OCI-LY1 (cell line): ENCODE measurements around the gene LGALSL.

Experiments used
- H2AFZ ChIP-seq: fragments of 200-600 bp; sonication (generic), shearing (Covaris generic); 2 replicates; pipeline ENCODE4 v1.6.0; 2014; ENCODE audit warnings: antibody characterized with exemption, mild to moderate bottlenecking, low read length
- H3F3A ChIP-seq: fragments of 200-600 bp; sonication (generic), shearing (Covaris generic); 2 replicates; pipeline ENCODE4 v1.6.0; 2014; ENCODE audit warnings: mild to moderate bottlenecking, antibody characterized with exemption, low read length, moderate library complexity; ENCODE audit not compliant: insufficient read depth
- H3K27ac ChIP-seq: fragments of 200-600 bp; sonication (generic); 2 replicates; pipeline ENCODE4 v1.5.1; 2014; ENCODE audit warnings: low read length, mixed run types, mild to moderate bottlenecking, low read depth; ENCODE audit not compliant: poor library complexity, severe bottlenecking
- H3K27me3 ChIP-seq: fragments of 200-600 bp; sonication (generic); 2 replicates; pipeline ENCODE4 v1.6.0; 2014; ENCODE audit warnings: antibody characterized with exemption, mild to moderate bottlenecking, low read length, moderate library complexity; ENCODE audit not compliant: insufficient read depth
- H3K36me3 ChIP-seq: fragments of 200-600 bp; sonication (generic); 2 replicates; pipeline ENCODE4 v1.6.1; 2014; ENCODE audit warnings: mild to moderate bottlenecking, antibody characterized with exemption, low read length, moderate library complexity, mixed read lengths; ENCODE audit not compliant: insufficient read depth
- H3K4me1 ChIP-seq: fragments of 200-600 bp; sonication (generic); 2 replicates; pipeline ENCODE4 v1.5.1; 2014; ENCODE audit warnings: mild to moderate bottlenecking, low read length, moderate library complexity; ENCODE audit not compliant: insufficient read depth, severe bottlenecking
- H3K4me2 ChIP-seq: fragments of 200-600 bp; sonication (generic), shearing (Covaris generic); 2 replicates; pipeline ENCODE4 v1.6.1; 2014; ENCODE audit warnings: low read length
- H3K4me3 ChIP-seq: fragments of 200-600 bp; sonication (generic); 2 replicates; pipeline ENCODE4 v1.5.1; 2014; ENCODE audit warnings: low read length, low read depth, mild to moderate bottlenecking, mixed read lengths; ENCODE audit not compliant: poor library complexity, severe bottlenecking
- H3K79me2 ChIP-seq: fragments of 200-600 bp; shearing (Covaris generic); 2 replicates; pipeline ENCODE4 v1.6.1; 2016; ENCODE audit warnings: mixed run types, low read length, mixed read lengths; ENCODE audit not compliant: insufficient read depth
- H3K9ac ChIP-seq: fragments of 200-600 bp; sonication (generic), shearing (Covaris generic); 2 replicates; pipeline ENCODE4 v1.6.1; 2014; ENCODE audit warnings: mild to moderate bottlenecking, low read length, mixed read lengths
- H3K9me2 ChIP-seq: fragments of 200-600 bp; sonication (generic), shearing (Covaris generic); 2 replicates; pipeline ENCODE4 v1.6.1; 2014; ENCODE audit warnings: low read depth, mild to moderate bottlenecking, low read length, mixed read lengths
- H3K9me3 ChIP-seq: fragments of 200-600 bp; shearing (Covaris generic); 2 replicates; pipeline ENCODE4 v1.6.1; 2014; ENCODE audit warnings: low read length, mixed read lengths
- H4K20me1 ChIP-seq: fragments of 200-600 bp; sonication (generic), shearing (Covaris generic); 2 replicates; pipeline ENCODE4 v1.6.0; 2016; ENCODE audit warnings: mild to moderate bottlenecking, low read length; ENCODE audit not compliant: insufficient read depth
- EZH2 ChIP-seq: fragments of 200-600 bp; sonication (generic), shearing (Covaris generic); IDR thresholded peaks from 2 replicates; pipeline ENCODE4 v1.8.0; 2017; ENCODE audit warnings: borderline replicate concordance, mixed run types, mild to moderate bottlenecking, antibody characterized with exemption, low read length, moderate library complexity, mixed read lengths
- TF ChIP-seq, protein P1 (sequence below): fragments of 200-600 bp; sonication (generic), shearing (Covaris generic); IDR thresholded peaks from 2 replicates; pipeline ENCODE4 v1.5.1; 2017; ENCODE audit warnings: mild to moderate bottlenecking, antibody characterized with exemption, low read length, moderate library complexity, mixed read lengths

LGALSL gene

DNA sequence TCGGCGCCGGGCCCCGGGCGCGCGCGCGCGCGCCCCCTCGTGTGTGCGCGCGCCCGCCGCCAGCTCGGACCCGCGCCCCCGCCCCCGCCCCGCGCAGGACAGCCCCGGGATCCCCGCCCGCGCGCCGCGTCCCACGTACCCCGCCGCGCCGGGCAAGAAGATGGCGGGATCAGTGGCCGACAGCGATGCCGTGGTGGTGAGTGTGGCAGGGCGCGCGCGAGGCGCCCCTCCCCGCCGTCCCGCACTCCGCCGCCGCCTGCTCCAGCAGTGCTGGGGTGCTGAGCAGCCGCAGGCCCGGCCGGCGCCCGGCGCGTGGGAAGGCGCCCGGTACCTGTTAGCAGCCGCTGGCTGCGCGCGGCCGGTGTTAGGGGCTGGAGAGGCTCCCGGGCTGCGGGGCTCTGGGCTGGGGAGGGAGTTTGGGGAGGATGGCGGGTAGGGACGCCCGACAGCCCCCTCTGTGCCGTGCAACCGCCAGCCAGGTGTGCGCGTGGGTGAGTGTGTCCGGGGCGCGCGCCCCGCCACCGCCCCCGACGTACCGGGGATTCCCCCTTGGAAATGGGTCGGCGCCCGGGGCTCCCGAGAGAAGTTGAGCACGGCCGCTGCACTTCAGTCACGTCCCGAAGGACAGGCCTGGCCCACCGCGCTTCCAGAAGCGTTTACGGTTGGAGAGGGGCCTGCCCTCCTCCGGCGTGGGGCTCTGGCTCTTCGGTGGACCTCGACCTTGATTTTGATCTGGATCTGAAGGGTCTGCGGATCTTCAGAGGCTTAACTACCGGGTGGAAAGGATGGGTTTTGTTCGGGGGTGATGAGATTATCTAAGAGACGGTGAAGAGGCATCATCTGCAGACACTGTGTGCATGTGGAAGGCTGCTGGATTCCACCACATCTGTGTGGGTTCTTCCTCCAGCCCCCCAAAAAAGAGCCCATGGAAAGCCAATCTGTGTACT is 697 bp downstream of the LGALSL start:
- H3K9ac ChIP-seq = peak overlapping the region; percentile 76
- H3K9me3 ChIP-seq = no peaks in the 10 kb centered on the region
- H4K20me1 ChIP-seq = no peaks in the 10 kb centered on the region
- no peaks in the 10 kb centered on the region for H3K9me2 ChIP-seq
- H3K27ac ChIP-seq = peak overlapping the region; percentile 25
- peaks cover 20% of the 10 kb centered on the region for H3K4me1 ChIP-seq
- H3K4me3 ChIP-seq = peak overlapping the region; percentile 67
- no peaks in the 10 kb centered on the region for H3K79me2 ChIP-seq
- peak overlapping the region; percentile 76 for H3K4me2 ChIP-seq
- TF ChIP-seq, protein P1, sequence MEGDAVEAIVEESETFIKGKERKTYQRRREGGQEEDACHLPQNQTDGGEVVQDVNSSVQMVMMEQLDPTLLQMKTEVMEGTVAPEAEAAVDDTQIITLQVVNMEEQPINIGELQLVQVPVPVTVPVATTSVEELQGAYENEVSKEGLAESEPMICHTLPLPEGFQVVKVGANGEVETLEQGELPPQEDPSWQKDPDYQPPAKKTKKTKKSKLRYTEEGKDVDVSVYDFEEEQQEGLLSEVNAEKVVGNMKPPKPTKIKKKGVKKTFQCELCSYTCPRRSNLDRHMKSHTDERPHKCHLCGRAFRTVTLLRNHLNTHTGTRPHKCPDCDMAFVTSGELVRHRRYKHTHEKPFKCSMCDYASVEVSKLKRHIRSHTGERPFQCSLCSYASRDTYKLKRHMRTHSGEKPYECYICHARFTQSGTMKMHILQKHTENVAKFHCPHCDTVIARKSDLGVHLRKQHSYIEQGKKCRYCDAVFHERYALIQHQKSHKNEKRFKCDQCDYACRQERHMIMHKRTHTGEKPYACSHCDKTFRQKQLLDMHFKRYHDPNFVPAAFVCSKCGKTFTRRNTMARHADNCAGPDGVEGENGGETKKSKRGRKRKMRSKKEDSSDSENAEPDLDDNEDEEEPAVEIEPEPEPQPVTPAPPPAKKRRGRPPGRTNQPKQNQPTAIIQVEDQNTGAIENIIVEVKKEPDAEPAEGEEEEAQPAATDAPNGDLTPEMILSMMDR = no peak
- TF ChIP-seq EZH2 = no peak
- no peaks in the 10 kb centered on the region for H3F3A ChIP-seq
- no peaks in the 10 kb centered on the region for H3K27me3 ChIP-seq
- H3K36me3 ChIP-seq = peaks cover 22% of the 10 kb centered on the region
- H2AFZ ChIP-seq = no peak overlapping the region

DNA sequence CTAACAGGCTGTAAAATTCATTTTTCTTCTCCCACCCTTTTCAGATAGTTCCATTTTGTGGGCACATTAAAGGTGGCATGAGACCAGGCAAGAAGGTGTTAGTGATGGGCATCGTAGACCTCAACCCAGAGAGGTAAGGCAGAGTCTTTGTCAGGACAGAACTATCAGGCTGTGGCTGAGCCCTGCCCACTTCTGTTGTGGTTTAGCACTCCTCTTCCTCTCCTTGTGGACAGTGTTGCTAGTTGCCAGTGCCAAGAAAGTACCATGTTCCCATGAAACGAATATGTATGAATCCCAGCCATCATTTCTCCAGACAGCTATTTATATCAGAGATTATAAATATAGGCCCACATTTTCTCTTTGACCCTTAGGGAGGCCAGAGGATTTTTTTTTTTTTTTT is 1.6 kb downstream of the LGALSL start:
- Histone ChIP-seq H3K9me2 (no peaks in the 10 kb centered on the region), H3K36me3 (peaks cover 22% of the 10 kb centered on the region), H4K20me1 (no peaks in the 10 kb centered on the region), H3K4me3 (peak overlapping the region; percentile 67), H2AFZ (no peak overlapping the region), H3K9me3 (no peaks in the 10 kb centered on the region), H3F3A (no peaks in the 10 kb centered on the region), H3K27ac (peak overlapping the region; percentile 25), H3K79me2 (no peaks in the 10 kb centered on the region), H3K9ac (peak overlapping the region; percentile 67; the same call in 1 of the 2 replicates), H3K4me1 (peaks cover 20% of the 10 kb centered on the region), H3K27me3 (no peaks in the 10 kb centered on the region), H3K4me2 (peak overlapping the region; percentile 76)
- no peak for TF ChIP-seq EZH2
- TF ChIP-seq, protein P1 = no peak

DNA sequence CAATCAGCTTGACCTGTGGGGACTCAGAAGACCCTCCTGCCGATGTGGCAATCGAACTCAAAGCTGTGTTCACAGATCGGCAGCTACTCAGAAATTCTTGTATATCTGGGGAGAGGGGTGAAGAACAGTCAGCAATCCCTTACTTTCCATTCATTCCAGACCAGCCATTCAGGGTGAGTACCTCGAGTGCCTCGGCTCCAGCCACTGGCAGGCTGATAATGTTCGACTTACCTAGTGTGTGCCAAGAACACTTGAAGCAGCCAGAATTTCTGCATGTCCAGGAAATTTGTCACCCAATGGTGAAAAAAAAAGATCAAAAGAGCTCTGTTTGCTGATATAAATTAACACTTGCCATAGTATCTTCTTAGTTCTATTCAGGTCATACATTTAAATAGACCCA is 2.3 kb downstream of the LGALSL start:
- no peaks in the 10 kb centered on the region for H3F3A ChIP-seq
- no peaks in the 10 kb centered on the region for H3K9me3 ChIP-seq
- H3K79me2 ChIP-seq = no peaks in the 10 kb centered on the region
- H3K27ac ChIP-seq = no peak overlapping the region
- no peak overlapping the region for H3K4me3 ChIP-seq
- no peaks in the 10 kb centered on the region for H4K20me1 ChIP-seq
- H3K36me3 ChIP-seq = peaks cover 22% of the 10 kb centered on the region
- no peaks in the 10 kb centered on the region for H3K9me2 ChIP-seq
- no peak overlapping the region for H2AFZ ChIP-seq
- H3K4me1 ChIP-seq = peaks cover 20% of the 10 kb centered on the region
- H3K4me2 ChIP-seq = no peak overlapping the region
- H3K27me3 ChIP-seq = no peaks in the 10 kb centered on the region
- H3K9ac ChIP-seq = no peak overlapping the region
- TF ChIP-seq EZH2 = no peak
- TF ChIP-seq, protein P1 = no peak
